Central memory CD8-positive, alpha-beta T cell (primary cell): ENCODE measurements around the gene TMEM107.
A peak's percentile ranks its signal among the peaks of the same experiment; 100 is the strongest.

Source experiments
- ATAC-seq: fragments of 150-1000 bp; cut with Tn5 transposase; replicated peaks from 2 replicates; pipeline ENCODE4 v1.10.0; 2022; ENCODE audit warnings: mild to moderate bottlenecking, moderate FRiP score, moderate number of reproducible peaks; ENCODE audit not compliant: poor library complexity, severe bottlenecking; ENCODE audit errors: extremely low read depth
- DNase-seq, 2 donors: peaks; one replicate each; pipeline ENCODE4 v3.0.0; 2021; ENCODE audit warnings: low spot score in 2 of 2
- H3K27ac Mint-ChIP-seq: one replicate; pipeline ENCODE4 v1.8.0; 2022; ENCODE audit warnings: low read depth, mild to moderate bottlenecking, moderate library complexity, mixed read lengths
- H3K27me3 Mint-ChIP-seq: one replicate; pipeline ENCODE4 v1.8.0; 2022; ENCODE audit warnings: mixed read lengths
- H3K36me3 Mint-ChIP-seq: one replicate; pipeline ENCODE4 v1.8.0; 2022; ENCODE audit warnings: mild to moderate bottlenecking, moderate library complexity, mixed read lengths; ENCODE audit not compliant: insufficient read depth
- H3K4me1 Mint-ChIP-seq: one replicate; pipeline ENCODE4 v1.8.0; 2022; ENCODE audit warnings: mixed read lengths
- H3K4me3 Mint-ChIP-seq: one replicate; pipeline ENCODE4 v1.8.0; 2022; ENCODE audit warnings: mild to moderate bottlenecking, moderate library complexity, mixed read lengths
- H3K9me3 Mint-ChIP-seq: one replicate; pipeline ENCODE4 v1.8.0; 2022; ENCODE audit warnings: mixed read lengths

Gene TMEM107

GRCh38 chr17:8147805-8148404 is 28.3 kb downstream of the TMEM107 start:
- no peaks in the 10 kb centered on the region for H3K27me3 Mint-ChIP-seq
- ATAC-seq = no peak
- no peaks in the 10 kb centered on the region for H3K9me3 Mint-ChIP-seq
- H3K36me3 Mint-ChIP-seq = peaks cover 97% of the 10 kb centered on the region
- H3K27ac Mint-ChIP-seq = peak overlapping the region; percentile 88
- peaks cover 32% of the 10 kb centered on the region for H3K4me1 Mint-ChIP-seq
- DNase-seq = no peak
- peak overlapping the region; percentile 64 for H3K4me3 Mint-ChIP-seq

- H3K9me3 Mint-ChIP-seq = no peaks in the 10 kb centered on the region
- peak overlapping the region; percentile 64 for H3K4me3 Mint-ChIP-seq
- H3K27me3 Mint-ChIP-seq = no peaks in the 10 kb centered on the region
- no peak for ATAC-seq
- H3K27ac Mint-ChIP-seq = peak overlapping the region; percentile 88
- peaks cover 97% of the 10 kb centered on the region for H3K36me3 Mint-ChIP-seq
- no peak for DNase-seq
- peaks cover 28% of the 10 kb centered on the region for H3K4me1 Mint-ChIP-seq
Observed at GRCh38 chr17:8147141-8147804, 28.9 kb downstream of the TMEM107 start.

DNA sequence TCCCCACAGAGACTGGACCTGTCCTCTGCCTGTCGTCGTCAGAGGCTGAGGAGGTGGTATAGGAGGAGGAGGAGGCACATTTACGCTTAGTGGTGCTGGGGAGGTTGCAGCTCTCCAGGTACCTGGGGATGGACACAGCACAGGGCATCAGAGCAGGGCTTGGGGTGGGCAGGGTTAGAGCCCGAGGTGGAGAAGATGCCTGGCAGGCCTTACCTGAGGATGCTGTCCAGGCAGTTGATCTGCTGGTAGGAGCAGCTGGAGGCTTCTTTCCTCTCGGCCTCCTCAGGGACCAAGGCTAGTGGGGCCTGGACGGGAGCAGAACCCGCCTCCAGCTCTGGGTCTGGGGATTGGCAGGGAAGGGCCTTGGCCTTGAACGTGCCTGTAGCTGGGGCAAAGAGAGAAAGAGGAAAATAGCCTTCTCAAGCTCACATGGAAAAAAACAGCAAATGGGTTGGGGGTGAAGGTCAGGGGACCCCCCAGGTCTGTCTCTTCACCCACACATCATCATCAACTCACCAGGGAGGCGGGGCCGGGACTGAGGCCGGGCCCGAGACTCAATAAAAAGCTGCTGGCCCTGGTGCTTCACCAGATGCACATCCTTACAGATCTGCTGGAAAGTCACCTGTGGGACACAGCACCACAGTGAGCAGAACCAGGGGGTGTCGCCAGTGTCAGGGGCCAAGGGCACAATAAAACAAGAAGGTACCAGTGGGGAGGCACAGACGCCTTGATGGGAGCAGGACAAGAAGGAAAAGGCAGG is 29.6 kb downstream of the TMEM107 start:
- DNase-seq = no peak
- peak overlapping the region; percentile 88 for H3K27ac Mint-ChIP-seq
- peak overlapping the region; percentile 64 for H3K4me3 Mint-ChIP-seq
- H3K27me3 Mint-ChIP-seq = no peaks in the 10 kb centered on the region
- peaks cover 21% of the 10 kb centered on the region for H3K4me1 Mint-ChIP-seq
- ATAC-seq = no peak
- peaks cover 94% of the 10 kb centered on the region for H3K36me3 Mint-ChIP-seq
- no peaks in the 10 kb centered on the region for H3K9me3 Mint-ChIP-seq

- Mint-ChIP-seq H3K36me3 (peaks cover 94% of the 10 kb centered on the region), H3K27me3 (no peaks in the 10 kb centered on the region), H3K4me3 (peak overlapping the region; percentile 64), H3K9me3 (no peaks in the 10 kb centered on the region), H3K4me1 (peaks cover 18% of the 10 kb centered on the region), H3K27ac (peak overlapping the region; percentile 88)
- ATAC-seq (no peak), DNase-seq (no peak)
Observed at GRCh38 chr17:8145811-8146210, 30.4 kb downstream of the TMEM107 start.

DNA sequence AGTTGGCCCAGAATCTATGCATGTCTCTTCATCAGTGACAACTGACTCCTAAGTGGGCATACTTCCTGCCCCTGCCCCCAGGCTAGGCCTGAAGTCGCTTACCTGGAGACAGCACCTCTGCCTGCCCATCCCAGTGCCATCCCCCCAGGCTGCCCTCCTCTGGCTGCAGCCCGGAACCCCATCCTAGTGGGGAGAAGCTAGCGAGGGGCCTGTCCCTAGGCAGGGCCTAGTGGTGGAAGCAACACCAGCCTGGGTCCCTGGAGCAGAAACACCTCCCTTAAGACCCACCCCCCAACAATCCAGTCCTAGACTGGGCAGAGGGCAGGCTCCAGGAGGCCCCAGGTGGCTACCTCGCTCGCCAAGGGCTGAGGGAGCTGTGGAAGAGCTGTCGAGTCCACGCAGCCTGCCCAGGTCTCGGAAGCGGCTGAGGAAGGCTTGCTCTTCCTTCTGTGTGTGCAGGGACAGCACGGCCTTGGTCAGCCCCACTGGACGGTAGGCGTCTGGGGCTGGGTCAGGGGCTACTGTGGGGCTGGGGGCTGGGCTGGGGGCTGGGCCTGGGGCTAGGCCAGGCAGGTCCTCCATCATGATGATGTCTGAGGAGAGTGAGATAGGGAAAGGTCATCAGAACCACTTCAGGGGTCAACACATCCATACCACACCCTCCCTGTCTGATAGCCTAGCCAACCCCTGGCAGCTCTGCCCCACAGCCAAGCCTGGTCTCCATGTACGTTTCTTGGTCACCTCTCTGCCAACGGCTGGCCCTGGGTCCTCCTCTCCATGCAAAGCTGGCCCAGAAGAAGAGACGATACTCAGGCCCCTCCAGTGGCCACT is 31.6 kb downstream of the TMEM107 start:
- ATAC-seq (no peak), DNase-seq (no peak)
- Mint-ChIP-seq H3K4me3 (peak overlapping the region; percentile 54), H3K4me1 (peaks cover 18% of the 10 kb centered on the region), H3K27ac (peak overlapping the region; percentile 90), H3K36me3 (peaks cover 83% of the 10 kb centered on the region), H3K9me3 (no peaks in the 10 kb centered on the region), H3K27me3 (no peaks in the 10 kb centered on the region)

- DNase-seq (no peak), ATAC-seq (no peak)
- H3K4me3 Mint-ChIP-seq = peak overlapping the region; percentile 54
- H3K36me3 Mint-ChIP-seq = peaks cover 75% of the 10 kb centered on the region
- H3K27ac Mint-ChIP-seq = peak overlapping the region; percentile 90
- H3K9me3 Mint-ChIP-seq = no peaks in the 10 kb centered on the region
- H3K27me3 Mint-ChIP-seq = no peaks in the 10 kb centered on the region
- peaks cover 18% of the 10 kb centered on the region for H3K4me1 Mint-ChIP-seq
Observed at GRCh38 chr17:8143581-8144400, 32.4 kb downstream of the TMEM107 start.

GRCh38 chr17:8142887-8143580 is 33.1 kb downstream of the TMEM107 start:
- H3K9me3 Mint-ChIP-seq = no peaks in the 10 kb centered on the region
- peak overlapping the region; percentile 90 for H3K27ac Mint-ChIP-seq
- no peak for DNase-seq
- H3K36me3 Mint-ChIP-seq = peaks cover 67% of the 10 kb centered on the region
- no peak for ATAC-seq
- peak overlapping the region; percentile 54 for H3K4me3 Mint-ChIP-seq
- H3K27me3 Mint-ChIP-seq = no peaks in the 10 kb centered on the region
- H3K4me1 Mint-ChIP-seq = peaks cover 18% of the 10 kb centered on the region

GRCh38 chr17:8142158-8142886 is 33.9 kb downstream of the TMEM107 start:
- Mint-ChIP-seq H3K4me3 (peak overlapping the region; percentile 43), H3K27me3 (no peaks in the 10 kb centered on the region), H3K4me1 (peaks cover 13% of the 10 kb centered on the region), H3K9me3 (no peaks in the 10 kb centered on the region), H3K27ac (peak overlapping the region; percentile 91), H3K36me3 (peaks cover 60% of the 10 kb centered on the region)
- ATAC-seq = no peak
- no peak for DNase-seq

DNA sequence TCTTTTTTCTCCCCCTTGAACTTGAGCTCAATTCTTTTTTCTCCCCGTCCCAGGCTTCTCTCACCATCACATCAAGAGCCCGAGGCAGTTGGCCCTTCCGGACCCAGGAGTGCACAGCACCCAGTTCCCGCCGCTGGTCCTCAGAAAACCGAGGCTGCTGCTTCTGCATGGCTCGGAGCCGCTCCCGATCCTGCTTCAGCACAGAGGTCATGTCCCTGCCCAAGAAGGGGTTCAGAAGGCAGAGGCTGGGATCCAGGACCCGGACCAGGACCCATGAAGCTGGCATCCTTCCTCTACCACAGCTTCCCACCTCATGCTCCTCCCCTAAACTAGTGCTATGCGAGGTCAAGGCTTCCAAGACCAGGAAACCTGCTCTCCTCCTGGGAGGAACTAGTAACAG is 34.4 kb downstream of the TMEM107 start:
- no peak for ATAC-seq
- Mint-ChIP-seq H3K9me3 (no peaks in the 10 kb centered on the region), H3K36me3 (peaks cover 56% of the 10 kb centered on the region), H3K4me3 (peak overlapping the region; percentile 44), H3K4me1 (peaks cover 9% of the 10 kb centered on the region), H3K27me3 (no peaks in the 10 kb centered on the region), H3K27ac (peak overlapping the region; percentile 91)
- no peak for DNase-seq

GRCh38 chr17:8141045-8141444 is 35.1 kb downstream of the TMEM107 start:
- ATAC-seq (no peak), DNase-seq (no peak)
- Mint-ChIP-seq H3K4me3 (peak overlapping the region; percentile 44), H3K4me1 (peaks cover 3% of the 10 kb centered on the region), H3K27ac (peak overlapping the region; percentile 91), H3K9me3 (no peaks in the 10 kb centered on the region), H3K36me3 (peaks cover 51% of the 10 kb centered on the region), H3K27me3 (no peaks in the 10 kb centered on the region)
